Measurements from ENCODE around the gene IDUA. TPM values are rescaled to one million over a fixed set of nuclear protein-coding genes. Genes with fewer than 3 reads are reported as not detected.

IDUA gene
- total and polyA plus RNA-seq, 10 of the 15 experiments (the other 5 are each of a cell fraction or from before 2014, with no cell fraction given), result 0.05 to 7.6 (median 1.4) TPM; not detected in 1

DNA sequence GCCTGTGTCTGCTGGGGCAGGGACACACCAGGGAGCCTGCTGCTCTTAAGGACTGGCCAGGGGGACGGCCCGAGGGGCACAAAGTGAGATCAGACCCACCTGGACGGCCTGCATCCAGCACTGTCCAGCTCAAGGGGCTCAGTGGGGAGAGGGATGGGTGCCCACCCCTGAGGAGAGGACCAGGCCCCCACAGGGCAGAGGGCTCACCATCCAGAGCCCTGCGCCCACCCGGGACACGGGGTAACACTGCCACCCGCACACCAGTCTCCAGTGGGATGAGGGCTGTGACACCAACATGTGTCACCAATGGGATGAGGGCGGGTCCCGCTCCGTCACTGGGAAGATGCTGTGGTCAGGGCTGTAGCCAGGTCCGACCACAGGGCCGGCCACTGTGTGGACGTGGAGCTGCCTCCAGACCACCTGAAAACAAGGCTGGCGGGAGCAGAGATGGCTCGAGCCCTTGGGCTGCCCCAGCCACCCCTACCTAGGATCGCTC is 26.7 kb upstream of the IDUA start:
- FAIRE-seq (no peak), ATAC-seq (no peak), DNase-seq (ENCODE audit: low read depth, low spot score) (no peak)
- no peak overlapping the region for H3K9ac ChIP-seq (ENCODE audit: control insufficient read depth, insufficient read depth, low read length)
- no TSS peak for BruUV-seq (replicated peaks)
- no peaks in the 10 kb centered on the region for H4K20me1 ChIP-seq (ENCODE audit: control insufficient read depth, insufficient read depth)
- no peaks in the 10 kb centered on the region for H3K9me3 ChIP-seq (replicated peaks; ENCODE audit: control insufficient read depth, insufficient read depth, low read length)
- ChIA-PET SMC1A (ENCODE audit: uncharacterized antibody, unreplicated experiment) (no interaction called here), POLR2A (no interaction called here), CTCF (no interaction called here), RAD21 (ENCODE audit: unreplicated experiment) (no interaction called here)
- no peaks in the 10 kb centered on the region for H3K79me2 ChIP-seq (ENCODE audit: control insufficient read depth, insufficient read depth, low read length)
- in situ Hi-C loops (cut with MboI) (no loop called here), intact Hi-C loops (cut with micrococcal nuclease; ENCODE audit: unreplicated experiment) (no loop called here)
- TF ChIP-seq, protein P1, sequence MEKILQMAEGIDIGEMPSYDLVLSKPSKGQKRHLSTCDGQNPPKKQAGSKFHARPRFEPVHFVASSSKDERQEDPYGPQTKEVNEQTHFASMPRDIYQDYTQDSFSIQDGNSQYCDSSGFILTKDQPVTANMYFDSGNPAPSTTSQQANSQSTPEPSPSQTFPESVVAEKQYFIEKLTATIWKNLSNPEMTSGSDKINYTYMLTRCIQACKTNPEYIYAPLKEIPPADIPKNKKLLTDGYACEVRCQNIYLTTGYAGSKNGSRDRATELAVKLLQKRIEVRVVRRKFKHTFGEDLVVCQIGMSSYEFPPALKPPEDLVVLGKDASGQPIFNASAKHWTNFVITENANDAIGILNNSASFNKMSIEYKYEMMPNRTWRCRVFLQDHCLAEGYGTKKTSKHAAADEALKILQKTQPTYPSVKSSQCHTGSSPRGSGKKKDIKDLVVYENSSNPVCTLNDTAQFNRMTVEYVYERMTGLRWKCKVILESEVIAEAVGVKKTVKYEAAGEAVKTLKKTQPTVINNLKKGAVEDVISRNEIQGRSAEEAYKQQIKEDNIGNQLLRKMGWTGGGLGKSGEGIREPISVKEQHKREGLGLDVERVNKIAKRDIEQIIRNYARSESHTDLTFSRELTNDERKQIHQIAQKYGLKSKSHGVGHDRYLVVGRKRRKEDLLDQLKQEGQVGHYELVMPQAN (conservative IDR thresholded peaks at IDR 0.05), result no peak
- TF ChIP-seq RUNX3 (IDR thresholded peaks at IDR 0.05; ENCODE audit: low read length) (no peak), SPI1 (IDR thresholded peaks at IDR 0.05; ENCODE audit: borderline replicate concordance, insufficient read depth, low read depth, low read length) (no peak), SIN3A (IDR thresholded peaks at IDR 0.05; ENCODE audit: low read depth, low read length) (no peak), POLR2AphosphoS2 (IDR thresholded peaks at IDR 0.05; ENCODE audit: low read depth, low read length) (0 out of 2 replicates have a peak, but pooled peaks have one; percentile 5), POLR2A (IDR thresholded peaks at IDR 0.05; ENCODE audit: low read depth, low read length) (0 out of 2 replicates have a peak, but pooled peaks have one; percentile 7), FOXK2 (IDR thresholded peaks at IDR 0.05) (no peak), SMC3 (IDR thresholded peaks at IDR 0.05; ENCODE audit: borderline replicate concordance, low read length) (no peak), MXI1 (IDR thresholded peaks at IDR 0.05; ENCODE audit: low read depth, low read length) (no peak), SP1 (IDR thresholded peaks at IDR 0.05; ENCODE audit: low read depth, low read length) (no peak), DPF2 (IDR thresholded peaks at IDR 0.05) (no peak), SRF (IDR thresholded peaks at IDR 0.05; ENCODE audit: low read depth in 2 of 2, low read length in 2 of 2) (no peak), NR2F1 (conservative IDR thresholded peaks at IDR 0.05) (no peak), SMAD5 (IDR thresholded peaks at IDR 0.05; ENCODE audit: low read depth) (no peak)
- TF ChIP-seq, protein P2, sequence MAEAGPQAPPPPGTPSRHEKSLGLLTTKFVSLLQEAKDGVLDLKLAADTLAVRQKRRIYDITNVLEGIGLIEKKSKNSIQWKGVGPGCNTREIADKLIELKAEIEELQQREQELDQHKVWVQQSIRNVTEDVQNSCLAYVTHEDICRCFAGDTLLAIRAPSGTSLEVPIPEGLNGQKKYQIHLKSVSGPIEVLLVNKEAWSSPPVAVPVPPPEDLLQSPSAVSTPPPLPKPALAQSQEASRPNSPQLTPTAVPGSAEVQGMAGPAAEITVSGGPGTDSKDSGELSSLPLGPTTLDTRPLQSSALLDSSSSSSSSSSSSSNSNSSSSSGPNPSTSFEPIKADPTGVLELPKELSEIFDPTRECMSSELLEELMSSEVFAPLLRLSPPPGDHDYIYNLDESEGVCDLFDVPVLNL (IDR thresholded peaks at IDR 0.05; ENCODE audit: low read depth, low read length), result no peak
- TF ChIP-seq, protein P3, sequence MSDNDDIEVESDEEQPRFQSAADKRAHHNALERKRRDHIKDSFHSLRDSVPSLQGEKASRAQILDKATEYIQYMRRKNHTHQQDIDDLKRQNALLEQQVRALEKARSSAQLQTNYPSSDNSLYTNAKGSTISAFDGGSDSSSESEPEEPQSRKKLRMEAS (IDR thresholded peaks at IDR 0.05; ENCODE audit: low read depth, low read length), result no peak
- no peaks in the 10 kb centered on the region; a peak in 1 of 4 replicates for H3K36me3 ChIP-seq (ENCODE audit: control insufficient read depth in 2 of 2, insufficient read depth in 2 of 2, low read length in 1 of 2)
- H3K4me2 ChIP-seq (ENCODE audit: control insufficient read depth, insufficient read depth), result no peak overlapping the region
- H3K4me3 ChIP-seq, result no peak overlapping the region
- 83% methylated on average over 16 of the region's 16 CpGs for WGBS (ENCODE audit: insufficient coverage, insufficient replicate concordance, low lambda C conversion rate, missing lambda C conversion rate)
- no peak overlapping the region for H3K27ac ChIP-seq (ENCODE audit: control insufficient read depth, insufficient read depth)
- no peaks in the 10 kb centered on the region for H3K4me1 ChIP-seq (ENCODE audit: control insufficient read depth, insufficient read depth, low read length)
- no peak overlapping the region for H2AFZ ChIP-seq (ENCODE audit: control insufficient read depth, low read depth, low read length)
- no peaks in the 10 kb centered on the region for H3K27me3 ChIP-seq (replicated peaks in 1 of 2; ENCODE audit: control insufficient read depth in 2 of 2, insufficient read depth in 2 of 2, low read length in 1 of 2)

All from GM12878 (cell line).